WERI-Rb-1 (cell line): ENCODE measurements around the gene DHX9.
"Not testable (repeated sequence)": the region's sequence is repeated elsewhere in the genome, so short reads cannot be mapped to it uniquely, and the experiment has no call there.

Source experiments
- DNase-seq: peaks from one replicate; pipeline ENCODE4 v3.0.0-alpha.2; 2020
- H3K27ac ChIP-seq: fragments of 250-450 bp; sonication (Bioruptor Pico); 2 replicates; pipeline ENCODE4 v1.5.1; 2020; ENCODE audit warnings: mild to moderate bottlenecking, moderate library complexity
- H3K27me3 ChIP-seq: fragments of 250-450 bp; sonication (Bioruptor Pico); 2 replicates; pipeline ENCODE4 v1.5.1; 2021; ENCODE audit warnings: mild to moderate bottlenecking, low read depth, moderate library complexity; ENCODE audit not compliant: insufficient read depth, severe bottlenecking
- H3K36me3 ChIP-seq: fragments of 250-450 bp; sonication (Bioruptor Pico); 2 replicates; pipeline ENCODE4 v1.5.1; 2020; ENCODE audit warnings: mild to moderate bottlenecking, moderate library complexity
- H3K4me3 ChIP-seq: 2 replicates; pipeline ENCODE4 v1.5.1; 2011; ENCODE audit warnings: low read depth, mild to moderate bottlenecking, control low read depth, low read length
- H3K9me3 ChIP-seq: fragments of 250-450 bp; sonication (Bioruptor Pico); 2 replicates; pipeline ENCODE4 v1.5.1; 2021; ENCODE audit warnings: mild to moderate bottlenecking, moderate library complexity; ENCODE audit not compliant: severe bottlenecking
- CTCF ChIP-seq: IDR thresholded peaks from 2 replicates; pipeline ENCODE4 v1.5.1; 2011; ENCODE audit warnings: low read depth, mild to moderate bottlenecking, control low read depth, inconsistent platforms, low read length

The DHX9 gene

GRCh38 chr1:182890927-182891610, 51.9 kb downstream of the DHX9 start:
- Histone ChIP-seq H3K4me3 (no peak overlapping the region), H3K36me3 (peaks cover 18% of the 10 kb centered on the region), H3K27me3 (no peaks in the 10 kb centered on the region), H3K9me3 (no peaks in the 10 kb centered on the region), H3K27ac (no peak overlapping the region)
- no peak for DNase-seq
- TF ChIP-seq CTCF = no peak

DNA sequence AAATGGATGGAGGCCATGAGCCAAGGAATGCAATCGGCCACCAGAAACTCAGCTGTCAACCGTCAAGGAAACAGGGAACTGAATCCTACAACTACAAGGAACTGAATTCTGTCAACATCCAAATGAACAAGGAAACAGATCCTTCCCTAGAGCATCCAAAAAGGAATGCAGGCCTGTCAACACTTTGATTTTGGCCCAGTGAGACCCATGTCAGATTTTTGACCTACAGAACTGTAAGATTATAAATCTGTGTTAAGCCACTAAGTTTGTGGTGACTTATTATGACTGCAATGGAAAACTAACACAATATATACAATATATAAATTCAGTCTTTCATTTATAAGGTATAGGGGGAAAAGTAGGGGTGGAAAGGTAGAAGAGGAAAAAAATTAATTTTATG, 58.5 kb downstream of the DHX9 start:
- H3K27me3 ChIP-seq = no peaks in the 10 kb centered on the region
- no peaks in the 10 kb centered on the region for H3K9me3 ChIP-seq
- H3K27ac ChIP-seq = no peak overlapping the region
- H3K4me3 ChIP-seq = no peak overlapping the region
- H3K36me3 ChIP-seq = no peaks in the 10 kb centered on the region
- DNase-seq = no peak
- TF ChIP-seq CTCF = no peak

- not testable (repeated sequence) for H3K27me3 ChIP-seq, H3K27ac ChIP-seq, H3K4me3 ChIP-seq, H3K36me3 ChIP-seq, H3K9me3 ChIP-seq, DNase-seq
Observed at GRCh38 chr1:182901946-182902345, 62.8 kb downstream of the DHX9 start.

GRCh38 chr1:182905321-182905720, 66.2 kb downstream of the DHX9 start:
- H3K4me3 ChIP-seq = no peak overlapping the region
- DNase-seq = no peak
- H3K36me3 ChIP-seq = no peaks in the 10 kb centered on the region
- TF ChIP-seq CTCF = no peak
- H3K27ac ChIP-seq = no peak overlapping the region
- no peaks in the 10 kb centered on the region for H3K27me3 ChIP-seq
- no peaks in the 10 kb centered on the region for H3K9me3 ChIP-seq

DNA sequence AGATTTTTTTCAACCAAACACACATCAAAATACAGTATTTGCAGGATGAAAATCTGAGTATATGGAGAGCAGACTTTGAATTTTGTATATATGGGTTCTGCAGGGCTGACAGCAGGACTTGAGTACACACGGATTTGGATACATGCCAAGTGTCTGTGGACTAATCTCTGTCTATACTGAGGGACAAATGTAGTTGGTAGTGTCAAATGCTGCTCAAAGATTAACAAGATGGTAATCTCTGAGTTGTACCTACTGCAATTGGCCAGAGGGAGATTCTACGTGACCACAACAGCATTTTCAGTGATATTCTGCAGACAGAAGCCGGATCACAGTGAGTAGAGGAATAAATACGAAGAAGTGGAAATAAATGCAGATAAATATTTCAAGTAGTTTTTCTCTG, 70.4 kb downstream of the DHX9 start:
- no peak overlapping the region for H3K4me3 ChIP-seq
- H3K27me3 ChIP-seq = no peaks in the 10 kb centered on the region
- TF ChIP-seq CTCF = no peak
- no peak for DNase-seq
- no peaks in the 10 kb centered on the region for H3K36me3 ChIP-seq
- H3K27ac ChIP-seq = no peak overlapping the region
- no peaks in the 10 kb centered on the region for H3K9me3 ChIP-seq

- Histone ChIP-seq H3K27ac (no peak overlapping the region), H3K27me3 (no peaks in the 10 kb centered on the region), H3K4me3 (no peak overlapping the region), H3K9me3 (no peaks in the 10 kb centered on the region), H3K36me3 (no peaks in the 10 kb centered on the region)
- no peak for DNase-seq
- TF ChIP-seq CTCF = no peak
Observed at GRCh38 chr1:182910143-182910542, 71.0 kb downstream of the DHX9 start.
